ENCODE measurements around the gene SLC66A2.
"Not testable (repeated sequence)": the region's sequence is repeated elsewhere in the genome, so short reads cannot be mapped to it uniquely, and the experiment has no call there.

SLC66A2 gene

DNA sequence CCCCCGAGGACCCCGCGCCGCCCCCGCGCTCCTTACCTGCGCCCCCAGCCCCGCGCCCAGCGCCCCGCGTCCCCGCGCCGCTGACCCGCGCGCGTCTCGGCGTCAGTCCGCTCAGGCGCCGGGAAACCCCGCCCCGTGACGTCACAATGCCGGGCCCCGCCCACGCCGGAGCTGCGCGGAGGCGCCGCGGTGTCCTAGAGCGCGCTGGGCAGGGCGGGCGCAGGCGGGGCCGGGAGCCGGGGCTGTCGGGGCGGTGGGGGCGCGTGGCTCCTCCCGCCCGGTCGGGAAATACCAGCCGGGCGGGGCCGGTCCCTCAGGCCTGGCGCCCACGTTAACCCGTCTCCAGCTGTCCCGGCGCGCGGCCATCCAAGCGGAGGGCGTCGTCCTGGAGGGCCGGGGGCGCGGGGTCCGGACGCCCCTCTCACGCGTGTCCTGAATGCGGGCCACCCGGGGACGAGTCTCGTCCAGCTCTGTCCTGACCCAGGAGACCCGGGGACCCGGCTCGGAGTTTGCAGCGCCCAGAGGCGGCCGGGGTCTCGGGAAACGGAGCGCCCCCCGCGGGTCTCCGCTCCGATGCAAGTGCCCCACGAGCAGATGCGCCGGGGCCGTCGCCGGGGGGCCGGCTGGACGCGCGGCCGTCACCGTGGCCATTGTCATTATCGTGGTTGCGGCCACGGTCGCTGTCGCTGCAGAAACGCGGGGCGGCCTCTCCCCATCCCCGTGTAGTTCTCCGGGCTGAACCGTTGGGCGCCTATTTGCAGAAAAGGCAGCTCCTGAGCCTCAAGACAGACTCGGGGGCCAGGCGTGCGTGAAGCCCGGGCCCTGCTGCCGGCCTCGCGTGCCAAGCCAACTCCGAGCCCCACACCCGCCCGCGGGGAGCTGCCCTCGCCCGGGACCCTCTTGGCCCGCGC, at the start of gene SLC66A2:
Gene SLC66A2, minus strand, starts transcription at position 109 of the 911 bp plus-strand sequence. CDS start 727 bp downstream, outside the sequence.
- peak; percentile 90 for DNase-seq (ENCODE audit: low spot score)

DNA sequence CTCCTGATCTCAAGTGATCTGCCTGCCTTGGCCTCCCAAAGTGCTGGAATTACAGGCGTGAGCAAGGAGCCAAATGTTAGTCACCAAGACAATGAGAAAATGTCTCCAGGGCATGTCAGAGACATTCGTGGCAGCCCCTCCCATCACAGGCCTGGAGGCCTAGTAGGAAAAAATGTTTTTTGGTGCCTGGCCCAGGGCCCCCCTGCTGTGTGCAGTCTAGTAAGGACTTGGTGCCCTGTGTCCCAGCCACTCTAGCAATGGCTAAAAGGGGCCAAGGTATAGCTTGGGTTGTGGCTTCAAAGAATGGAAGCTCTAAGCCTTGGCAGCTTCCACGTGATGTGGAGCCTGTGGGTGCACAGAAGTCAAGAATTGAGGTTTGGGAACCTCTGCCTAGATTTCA, 49.4 kb upstream of the SLC66A2 start:
- DNase-seq (ENCODE audit: low spot score): no peak

GRCh38 chr18:79999701-80000100, 48.2 kb upstream of the SLC66A2 start:
- DNase-seq (ENCODE audit: low spot score): not testable (repeated sequence)

GRCh38 chr18:79991494-79991893, 40.0 kb upstream of the SLC66A2 start:
- no peak for DNase-seq (ENCODE audit: low spot score)

GRCh38 chr18:79989195-79989497, 37.7 kb upstream of the SLC66A2 start:
- no peak for DNase-seq (ENCODE audit: low spot score)

- peak; percentile 87 for DNase-seq (ENCODE audit: low spot score)
Measured at GRCh38 chr18:79988451-79989194, 37.2 kb upstream of the SLC66A2 start, which contains the start of gene TXNL4A. Gene TXNL4A (minus strand): TSS chr18:79988563. CDS start chr18:79988392, 171 bp downstream.

DNA sequence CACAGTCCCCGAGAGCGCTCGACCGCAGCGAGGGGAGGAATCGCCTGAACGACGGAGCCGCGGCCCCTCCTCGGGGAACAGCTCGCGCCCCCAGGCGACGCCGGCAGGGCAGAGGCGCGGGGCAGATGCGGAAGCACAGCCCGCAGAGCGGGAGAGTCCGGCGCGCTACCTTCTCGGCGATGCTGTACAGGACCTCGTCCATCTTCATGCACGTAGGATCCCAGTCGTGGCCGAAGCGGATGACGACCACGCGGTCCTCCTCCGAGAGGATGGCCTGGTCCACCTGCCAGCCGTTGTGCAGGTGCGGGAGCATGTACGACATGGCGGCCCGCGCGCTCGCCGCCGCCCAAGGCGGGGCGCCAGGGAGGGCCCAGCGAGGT, 36.6 kb upstream of the SLC66A2 start:
- DNase-seq (ENCODE audit: low spot score): peak; percentile 46

- no peak for DNase-seq (ENCODE audit: low spot score)
Measured at GRCh38 chr18:79987566-79987965, 36.1 kb upstream of the SLC66A2 start.

DNA sequence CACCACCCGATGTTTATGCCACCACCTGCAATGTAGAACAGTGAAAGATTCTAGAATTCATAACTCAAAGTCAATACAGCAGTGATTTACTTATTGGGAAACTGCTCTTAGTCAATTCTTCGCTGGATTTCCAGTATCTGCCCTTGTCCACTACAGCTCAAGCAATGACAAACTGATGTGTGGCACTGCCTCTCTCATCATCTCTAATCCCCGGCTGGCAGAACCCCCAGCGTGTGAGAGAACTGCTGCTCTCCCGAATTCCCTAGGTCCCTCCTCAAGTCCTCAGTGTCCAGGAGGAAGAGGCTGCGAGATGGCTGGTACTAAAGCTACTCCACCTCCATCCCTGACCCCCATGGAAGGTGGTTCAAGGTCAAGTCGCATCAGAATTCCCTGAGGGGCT, 35.3 kb upstream of the SLC66A2 start:
- no peak for DNase-seq (ENCODE audit: low spot score)

GRCh38 chr18:79985172-79985571, 33.7 kb upstream of the SLC66A2 start:
- no peak for DNase-seq (ENCODE audit: low spot score)

- DNase-seq (ENCODE audit: low spot score): no peak
Measured at GRCh38 chr18:79983793-79984192, 32.3 kb upstream of the SLC66A2 start.

DNA sequence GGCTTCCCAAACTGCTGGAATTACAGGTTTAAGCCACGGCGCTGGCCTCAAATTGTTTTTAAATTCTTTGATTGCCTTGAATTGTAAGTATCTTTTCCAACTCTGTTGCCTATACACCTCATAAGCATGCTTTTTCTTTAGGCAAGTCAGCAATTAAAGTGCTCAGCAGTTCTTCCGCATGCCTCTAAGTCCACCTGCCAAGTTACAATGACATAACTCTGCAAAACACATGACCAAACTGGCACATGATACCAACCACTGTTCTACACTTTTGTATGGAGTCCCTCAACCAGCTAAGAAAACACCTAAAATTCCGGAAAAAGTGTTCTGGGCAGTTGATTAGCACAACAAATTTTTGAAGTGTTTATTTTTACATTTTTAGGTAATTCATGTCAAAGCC, 31.8 kb upstream of the SLC66A2 start:
- no peak for DNase-seq (ENCODE audit: low spot score)

- DNase-seq (ENCODE audit: low spot score): no peak
Measured at GRCh38 chr18:79982736-79983135, 31.3 kb upstream of the SLC66A2 start.

DNA sequence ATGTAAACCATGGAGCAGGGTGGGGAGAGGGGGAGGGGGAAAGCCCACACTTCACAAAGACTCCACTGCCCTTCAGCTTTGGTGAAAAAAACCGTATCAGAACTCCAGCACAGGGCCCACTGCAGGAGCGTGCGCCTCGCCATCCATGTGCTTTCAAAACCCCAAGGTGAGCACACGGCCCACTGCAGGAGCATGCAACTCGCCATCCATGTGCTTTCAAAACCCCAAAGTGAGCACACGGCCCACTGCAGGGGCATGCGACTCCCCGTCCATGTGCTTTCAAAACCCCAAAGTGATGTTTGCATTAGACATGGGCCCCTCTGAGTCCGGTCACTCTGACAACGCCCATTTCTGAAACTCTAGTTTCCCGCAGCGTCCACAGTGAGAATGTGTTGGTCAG, 29.1 kb upstream of the SLC66A2 start:
- DNase-seq (ENCODE audit: low spot score): no peak

DNA sequence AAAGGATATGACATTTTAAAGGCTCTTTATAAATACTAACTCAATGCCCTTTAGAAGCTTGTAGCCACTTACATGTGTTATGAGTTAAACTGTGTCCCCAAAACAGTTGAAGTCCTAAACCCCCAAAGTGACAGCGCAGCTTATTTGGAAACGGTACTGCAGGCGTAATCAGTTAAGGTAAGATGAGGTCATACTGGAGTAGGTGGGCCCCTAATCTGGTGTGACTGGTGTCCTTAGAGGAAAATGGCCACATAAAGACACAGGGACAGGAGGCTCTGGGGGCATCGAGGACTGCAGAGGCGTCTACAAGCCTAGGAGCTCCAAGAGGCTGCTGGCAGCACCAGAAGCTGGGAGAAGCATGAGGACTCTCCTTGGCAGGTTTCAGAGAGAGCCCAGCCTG, 28.4 kb upstream of the SLC66A2 start:
- no peak for DNase-seq (ENCODE audit: low spot score)

- DNase-seq (ENCODE audit: low spot score): peak; percentile 73
Measured at GRCh38 chr18:79975985-79976680, 24.7 kb upstream of the SLC66A2 start.

DNA sequence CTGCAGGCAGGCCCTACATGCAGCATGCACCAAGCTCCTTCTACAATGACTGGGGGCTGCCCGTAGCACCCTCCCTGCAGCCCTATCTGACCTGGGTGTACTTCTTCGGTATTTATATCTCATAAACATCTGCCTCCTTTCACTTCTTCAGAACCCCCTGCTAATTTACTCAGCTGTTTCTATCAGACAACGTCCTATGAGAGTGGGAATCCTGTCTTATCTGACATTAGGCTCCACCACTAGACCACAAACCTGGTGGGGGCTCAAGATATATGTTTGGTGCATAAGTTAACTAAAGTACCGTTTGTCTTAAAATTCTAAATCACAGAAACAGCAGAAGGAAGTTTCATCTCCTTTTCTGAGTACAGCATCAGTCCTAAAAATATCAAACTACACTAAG, 23.6 kb upstream of the SLC66A2 start:
- DNase-seq (ENCODE audit: low spot score): peak; percentile 38

GRCh38 chr18:79974025-79974654, 22.7 kb upstream of the SLC66A2 start:
- DNase-seq (ENCODE audit: low spot score): no peak

- no peak for DNase-seq (ENCODE audit: low spot score)
Measured at GRCh38 chr18:79973517-79973916, 22.1 kb upstream of the SLC66A2 start.

GRCh38 chr18:79972720-79973119, 21.3 kb upstream of the SLC66A2 start:
- no peak for DNase-seq (ENCODE audit: low spot score)

DNA sequence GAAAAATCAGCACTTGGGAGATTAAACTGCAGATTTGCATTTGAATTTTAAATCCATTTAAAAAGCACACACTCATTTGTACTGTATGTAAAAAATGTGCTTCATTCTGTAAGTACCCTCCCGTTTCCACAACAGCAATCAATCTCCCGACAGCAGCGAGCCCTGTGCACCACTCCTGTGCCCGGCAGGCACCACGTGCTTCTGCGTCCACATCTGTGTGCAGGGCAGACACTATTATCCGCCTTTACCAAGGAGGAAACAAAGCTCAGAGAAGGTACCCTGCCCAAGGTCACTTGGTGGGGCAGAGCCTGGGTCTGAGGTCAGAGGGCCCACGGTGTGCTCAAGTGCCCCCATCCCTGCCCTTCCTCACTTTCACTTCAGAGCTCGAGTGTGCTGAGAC, 20.5 kb upstream of the SLC66A2 start:
- no peak for DNase-seq (ENCODE audit: low spot score)
